Measurements from ENCODE around the gene KLF9.

- TF ChIP-seq, protein P1, sequence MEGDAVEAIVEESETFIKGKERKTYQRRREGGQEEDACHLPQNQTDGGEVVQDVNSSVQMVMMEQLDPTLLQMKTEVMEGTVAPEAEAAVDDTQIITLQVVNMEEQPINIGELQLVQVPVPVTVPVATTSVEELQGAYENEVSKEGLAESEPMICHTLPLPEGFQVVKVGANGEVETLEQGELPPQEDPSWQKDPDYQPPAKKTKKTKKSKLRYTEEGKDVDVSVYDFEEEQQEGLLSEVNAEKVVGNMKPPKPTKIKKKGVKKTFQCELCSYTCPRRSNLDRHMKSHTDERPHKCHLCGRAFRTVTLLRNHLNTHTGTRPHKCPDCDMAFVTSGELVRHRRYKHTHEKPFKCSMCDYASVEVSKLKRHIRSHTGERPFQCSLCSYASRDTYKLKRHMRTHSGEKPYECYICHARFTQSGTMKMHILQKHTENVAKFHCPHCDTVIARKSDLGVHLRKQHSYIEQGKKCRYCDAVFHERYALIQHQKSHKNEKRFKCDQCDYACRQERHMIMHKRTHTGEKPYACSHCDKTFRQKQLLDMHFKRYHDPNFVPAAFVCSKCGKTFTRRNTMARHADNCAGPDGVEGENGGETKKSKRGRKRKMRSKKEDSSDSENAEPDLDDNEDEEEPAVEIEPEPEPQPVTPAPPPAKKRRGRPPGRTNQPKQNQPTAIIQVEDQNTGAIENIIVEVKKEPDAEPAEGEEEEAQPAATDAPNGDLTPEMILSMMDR (conservative IDR thresholded peaks at IDR 0.05): no peak
- no peak for TF ChIP-seq EZH2 (IDR thresholded peaks at IDR 0.05; ENCODE audit: low read depth)
These were observed 16.3 kb downstream of the KLF9 start for GRCh38 chr9:70398145-70398556.
